ENCODE measurements around the gene IL20RA.

IL20RA gene

GRCh38 chr6:137067399-137067798 lies 22.6 kb upstream of the IL20RA start:
- TF ChIP-seq, protein P1, sequence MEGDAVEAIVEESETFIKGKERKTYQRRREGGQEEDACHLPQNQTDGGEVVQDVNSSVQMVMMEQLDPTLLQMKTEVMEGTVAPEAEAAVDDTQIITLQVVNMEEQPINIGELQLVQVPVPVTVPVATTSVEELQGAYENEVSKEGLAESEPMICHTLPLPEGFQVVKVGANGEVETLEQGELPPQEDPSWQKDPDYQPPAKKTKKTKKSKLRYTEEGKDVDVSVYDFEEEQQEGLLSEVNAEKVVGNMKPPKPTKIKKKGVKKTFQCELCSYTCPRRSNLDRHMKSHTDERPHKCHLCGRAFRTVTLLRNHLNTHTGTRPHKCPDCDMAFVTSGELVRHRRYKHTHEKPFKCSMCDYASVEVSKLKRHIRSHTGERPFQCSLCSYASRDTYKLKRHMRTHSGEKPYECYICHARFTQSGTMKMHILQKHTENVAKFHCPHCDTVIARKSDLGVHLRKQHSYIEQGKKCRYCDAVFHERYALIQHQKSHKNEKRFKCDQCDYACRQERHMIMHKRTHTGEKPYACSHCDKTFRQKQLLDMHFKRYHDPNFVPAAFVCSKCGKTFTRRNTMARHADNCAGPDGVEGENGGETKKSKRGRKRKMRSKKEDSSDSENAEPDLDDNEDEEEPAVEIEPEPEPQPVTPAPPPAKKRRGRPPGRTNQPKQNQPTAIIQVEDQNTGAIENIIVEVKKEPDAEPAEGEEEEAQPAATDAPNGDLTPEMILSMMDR (IDR thresholded peaks at IDR 0.05; ENCODE audit: borderline replicate concordance, control extremely low read depth, extremely low read depth, insufficient read depth, missing control alignments), result no peak
- no peak for DNase-seq (ENCODE audit: low spot score)
- in situ Hi-C loops (cut with MboI; ENCODE audit: low sequenced_read_pairs, unreplicated experiment), result no loop called here

- TF ChIP-seq, protein P1 (IDR thresholded peaks at IDR 0.05; ENCODE audit: borderline replicate concordance, control extremely low read depth, extremely low read depth, insufficient read depth, missing control alignments), result no peak
These were observed 13.3 kb upstream of the IL20RA start for GRCh38 chr6:137058037-137058436.

GRCh38 chr6:137056121-137056880 lies 11.5 kb upstream of the IL20RA start:
- in situ Hi-C loops (cut with MboI; ENCODE audit: low sequenced_read_pairs, unreplicated experiment), result no loop called here
- no peak for DNase-seq (ENCODE audit: low spot score)
- TF ChIP-seq, protein P1 (IDR thresholded peaks at IDR 0.05; ENCODE audit: borderline replicate concordance, control extremely low read depth, extremely low read depth, insufficient read depth, missing control alignments), result no peak

More at GRCh38 chr6:137058037-137058436, 13.3 kb upstream of the IL20RA start:
- DNase-seq (ENCODE audit: low spot score), result no peak
- in situ Hi-C loops (cut with MboI; ENCODE audit: low sequenced_read_pairs, unreplicated experiment), result no loop called here

DNA sequence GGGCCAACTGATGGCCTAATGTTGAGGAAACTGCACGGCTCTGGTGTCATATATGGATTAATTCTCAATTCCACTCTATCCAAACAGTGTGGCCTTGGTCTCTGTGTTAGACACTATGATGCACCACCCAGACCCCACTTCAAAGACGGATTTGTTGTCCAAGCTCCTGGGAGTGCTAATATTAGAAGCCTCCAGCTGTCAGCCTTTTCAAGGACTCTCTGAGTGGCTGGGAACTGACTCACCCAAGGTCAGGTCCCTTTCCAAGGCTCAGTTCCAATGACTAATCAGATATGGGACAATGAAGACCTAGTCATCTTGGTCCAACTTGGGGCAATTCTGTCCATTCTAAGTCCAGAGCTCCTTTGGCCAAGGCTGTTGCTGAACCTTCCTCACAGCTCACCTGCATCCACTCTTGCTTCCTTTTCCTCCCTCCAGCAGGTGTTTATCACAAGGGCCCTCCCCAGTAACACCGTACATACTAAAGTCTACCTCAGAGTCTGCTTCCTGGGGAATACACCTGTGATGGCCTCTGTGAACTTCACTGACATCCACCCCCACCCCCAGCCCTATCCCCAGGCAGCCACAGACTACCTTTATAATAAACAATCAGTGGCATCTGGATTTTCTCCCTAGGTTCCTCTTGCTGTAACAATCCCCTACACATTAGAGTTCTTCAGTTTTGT lies 7.2 kb upstream of the IL20RA start:
- in situ Hi-C loops (cut with MboI; ENCODE audit: low sequenced_read_pairs, unreplicated experiment), result no loop called here
- TF ChIP-seq, protein P1 (IDR thresholded peaks at IDR 0.05; ENCODE audit: borderline replicate concordance, control extremely low read depth, extremely low read depth, insufficient read depth, missing control alignments), result no peak
- DNase-seq (ENCODE audit: low spot score), result no peak

DNA sequence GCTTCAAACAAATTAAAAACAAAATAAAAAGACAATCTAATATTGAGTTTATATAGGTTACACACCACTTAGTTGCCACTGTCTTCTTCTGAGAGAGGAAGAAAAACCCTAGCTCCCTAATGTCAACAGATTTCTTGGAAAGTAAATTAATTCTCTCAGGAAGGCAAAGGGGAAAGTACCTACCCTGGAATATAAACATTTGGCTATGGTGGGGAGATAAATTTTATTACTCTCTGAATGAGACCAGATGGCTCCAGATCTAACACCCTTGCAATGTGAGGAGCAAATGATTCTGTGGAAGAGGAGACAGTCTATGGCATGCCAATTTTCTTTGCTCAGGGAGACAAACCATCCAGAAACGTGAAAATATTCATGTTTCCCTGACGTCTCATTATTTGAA lies 4.3 kb upstream of the IL20RA start:
- in situ Hi-C loops (cut with MboI; ENCODE audit: low sequenced_read_pairs, unreplicated experiment), result no loop called here
- DNase-seq (ENCODE audit: low spot score), result no peak

DNA sequence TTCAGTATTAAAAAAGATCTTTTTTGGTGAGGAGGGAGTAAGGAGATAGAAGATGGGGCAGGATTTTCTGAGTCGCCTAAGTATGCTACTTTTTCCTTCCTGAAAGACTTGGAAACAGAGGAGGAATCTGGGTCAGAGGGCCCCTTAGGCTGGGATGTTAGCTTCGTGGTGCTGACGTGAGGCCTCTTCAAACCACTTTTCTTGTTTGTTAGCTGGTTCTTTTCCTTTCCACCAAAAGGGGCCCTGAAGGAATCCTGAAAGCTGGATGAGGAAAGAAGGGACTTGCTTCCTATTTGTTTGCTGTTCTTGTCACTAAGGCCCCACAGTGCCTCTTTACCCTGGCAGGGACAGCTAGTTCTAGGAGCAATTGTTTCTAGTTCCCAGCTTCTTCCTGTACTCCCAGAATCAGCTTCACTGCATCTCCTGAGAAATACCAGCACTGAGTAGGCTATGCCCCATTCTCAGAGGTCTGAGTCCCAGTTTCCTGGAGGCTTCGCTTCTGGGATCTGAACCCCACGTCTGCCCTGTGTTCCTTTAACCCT lies 2.2 kb upstream of the IL20RA start:
- TF ChIP-seq, protein P1 (IDR thresholded peaks at IDR 0.05; ENCODE audit: borderline replicate concordance, control extremely low read depth, extremely low read depth, insufficient read depth, missing control alignments), result no peak
- DNase-seq (ENCODE audit: low spot score), result no peak
- in situ Hi-C loops (cut with MboI; ENCODE audit: low sequenced_read_pairs, unreplicated experiment), result no loop called here

More for the DNA sequence above, 4.3 kb upstream of the IL20RA start:
- TF ChIP-seq, protein P1 (IDR thresholded peaks at IDR 0.05; ENCODE audit: borderline replicate concordance, control extremely low read depth, extremely low read depth, insufficient read depth, missing control alignments), result no peak

Data from GM13976 (cell line).